DOHH2 (cell line): ENCODE results near the gene OARD1.

ENCODE experiments used
- H3F3A ChIP-seq: fragments of 200-600 bp; sonication (generic), shearing (Covaris generic); 2 replicates; pipeline ENCODE4 v1.6.0; 2016; ENCODE audit warnings: antibody characterized with exemption, mild to moderate bottlenecking; ENCODE audit not compliant: control insufficient read depth, insufficient read depth
- H3K27ac ChIP-seq: fragments of 200-600 bp; sonication (generic); 2 replicates; pipeline ENCODE4 v1.5.1; 2014; ENCODE audit warnings: low read depth, mild to moderate bottlenecking, low read length, moderate library complexity
- H3K27me3 ChIP-seq: fragments of 200-600 bp; sonication (generic); 2 replicates; pipeline ENCODE4 v1.6.1; 2014; ENCODE audit warnings: mild to moderate bottlenecking, low read length, mixed read lengths; ENCODE audit not compliant: control insufficient read depth
- H3K36me3 ChIP-seq: fragments of 200-600 bp; sonication (generic); 2 replicates; pipeline ENCODE4 v1.6.1; 2014; ENCODE audit warnings: mild to moderate bottlenecking, low read length, moderate library complexity, mixed read lengths; ENCODE audit not compliant: control insufficient read depth
- H3K4me1 ChIP-seq: fragments of 200-600 bp; sonication (generic); 2 replicates; pipeline ENCODE4 v1.6.1; 2014; ENCODE audit warnings: mild to moderate bottlenecking, low read length, mixed read lengths; ENCODE audit not compliant: control insufficient read depth
- H3K4me2 ChIP-seq: fragments of 200-600 bp; sonication (generic); 2 replicates; pipeline ENCODE4 v1.6.0; 2014; ENCODE audit warnings: mild to moderate bottlenecking, low read length, moderate library complexity
- H3K4me3 ChIP-seq: fragments of 200-600 bp; sonication (generic); 2 replicates; pipeline ENCODE4 v1.5.1; 2014; ENCODE audit warnings: mild to moderate bottlenecking, low read length, mixed read lengths
- H3K79me2 ChIP-seq: fragments of 200-600 bp; sonication (generic); 2 replicates; pipeline ENCODE4 v1.6.1; 2014; ENCODE audit warnings: mild to moderate bottlenecking, low read length, mixed read lengths; ENCODE audit not compliant: control insufficient read depth
- H3K9me2 ChIP-seq: fragments of 200-600 bp; sonication (generic); replicated peaks from 2 replicates; pipeline ENCODE4 v1.6.1; 2014; ENCODE audit warnings: mild to moderate bottlenecking, low read length, mixed read lengths; ENCODE audit not compliant: control insufficient read depth
- H3K9me3 ChIP-seq: fragments of 200-600 bp; sonication (generic); 2 replicates; pipeline ENCODE4 v1.6.1; 2014; ENCODE audit warnings: antibody characterized with exemption, low read length, mixed read lengths; ENCODE audit not compliant: control insufficient read depth, insufficient read depth
- H4K20me1 ChIP-seq: fragments of 200-600 bp; sonication (generic); 2 replicates; pipeline ENCODE4 v1.6.0; 2014; ENCODE audit warnings: low read depth, mild to moderate bottlenecking, antibody characterized with exemption, low read length, moderate library complexity; ENCODE audit not compliant: control insufficient read depth, insufficient read depth
- CTCF ChIP-seq: fragments of 200-600 bp; sonication (generic); IDR thresholded peaks from one replicate; pipeline ENCODE4 v1.5.1; 2014; ENCODE audit warnings: antibody characterized with exemption, mild to moderate bottlenecking, low read depth, low read length; ENCODE audit not compliant: poor library complexity, severe bottlenecking
- EZH2phosphoT487 ChIP-seq: fragments of 200-600 bp; sonication (generic); IDR thresholded peaks from 2 replicates; pipeline ENCODE4 v1.6.1; 2017; ENCODE audit warnings: borderline replicate concordance, mild to moderate bottlenecking, antibody characterized with exemption, low read length, moderate library complexity, mixed read lengths

The OARD1 gene

GRCh38 chr6:41036601-41037000 is 35.6 kb downstream of the OARD1 start:
- H3K27me3 ChIP-seq, result 0 out of 2 replicates have a peak, but pooled peaks cover 4% of the 10 kb centered on the region
- H3K4me3 ChIP-seq, result no peak overlapping the region
- no peaks in the 10 kb centered on the region for H3K9me3 ChIP-seq
- TF ChIP-seq CTCF (no peak), EZH2phosphoT487 (no peak)
- no peaks in the 10 kb centered on the region for H4K20me1 ChIP-seq
- H3F3A ChIP-seq, result no peaks in the 10 kb centered on the region
- no peak overlapping the region for H3K27ac ChIP-seq
- no peaks in the 10 kb centered on the region for H3K79me2 ChIP-seq
- H3K4me1 ChIP-seq, result no peaks in the 10 kb centered on the region
- H3K9me2 ChIP-seq, result no peaks in the 10 kb centered on the region
- no peak overlapping the region for H3K4me2 ChIP-seq
- no peaks in the 10 kb centered on the region for H3K36me3 ChIP-seq

- Histone ChIP-seq H3K4me2 (no peak overlapping the region), H3K27ac (no peak overlapping the region), H3K27me3 (0 out of 2 replicates have a peak, but pooled peaks cover 4% of the 10 kb centered on the region), H3K4me3 (no peak overlapping the region), H3K4me1 (no peaks in the 10 kb centered on the region), H3K36me3 (no peaks in the 10 kb centered on the region), H3K9me2 (no peaks in the 10 kb centered on the region), H4K20me1 (no peaks in the 10 kb centered on the region), H3F3A (no peaks in the 10 kb centered on the region), H3K9me3 (no peaks in the 10 kb centered on the region), H3K79me2 (no peaks in the 10 kb centered on the region)
- TF ChIP-seq EZH2phosphoT487, result no peak
- no peak for TF ChIP-seq CTCF
Observed at GRCh38 chr6:41036186-41036585, 36.0 kb downstream of the OARD1 start.

- 0 out of 2 replicates have a peak, but pooled peaks cover 4% of the 10 kb centered on the region for H3K27me3 ChIP-seq
- H4K20me1 ChIP-seq, result no peaks in the 10 kb centered on the region
- H3K27ac ChIP-seq, result no peak overlapping the region
Observed at GRCh38 chr6:41033776-41034175, 38.4 kb downstream of the OARD1 start.

More at GRCh38 chr6:41033776-41034175, 38.4 kb downstream of the OARD1 start:
- H3F3A ChIP-seq, result no peaks in the 10 kb centered on the region
- no peaks in the 10 kb centered on the region for H3K9me3 ChIP-seq
- no peaks in the 10 kb centered on the region for H3K36me3 ChIP-seq
- no peaks in the 10 kb centered on the region for H3K9me2 ChIP-seq
- no peak overlapping the region for H3K4me2 ChIP-seq
- H3K4me1 ChIP-seq, result peaks cover 6% of the 10 kb centered on the region
- H3K79me2 ChIP-seq, result no peaks in the 10 kb centered on the region
- no peak for TF ChIP-seq EZH2phosphoT487
- no peak for TF ChIP-seq CTCF
- no peak overlapping the region for H3K4me3 ChIP-seq
